Measurements from ENCODE around the gene RNPS1.
"Not testable (repeated sequence)": the region's sequence is repeated elsewhere in the genome, so short reads cannot be mapped to it uniquely, and the experiment has no call there.

The RNPS1 gene

DNA sequence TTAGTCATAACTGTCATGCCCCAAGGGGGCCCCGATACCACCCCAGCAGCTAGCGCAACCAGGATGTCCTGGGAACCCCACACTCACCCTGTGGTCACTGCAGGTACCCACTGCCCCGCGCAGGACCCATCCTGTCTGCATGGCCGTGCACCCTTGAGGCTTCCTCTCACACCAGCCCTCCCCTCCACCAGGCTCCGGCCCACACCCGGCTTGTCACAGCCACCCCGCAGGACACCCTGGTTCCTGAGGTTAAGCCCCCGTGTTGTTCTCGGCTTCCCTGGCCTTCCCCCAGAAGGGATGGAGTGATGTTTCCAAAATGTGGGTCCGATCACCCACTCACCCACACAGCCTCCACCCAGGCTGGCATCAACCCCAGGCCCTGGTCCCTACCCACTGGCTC is 24.1 kb downstream of the RNPS1 start:
- ATAC-seq (ENCODE audit: low read depth) (no peak), DNase-seq (ENCODE audit: low spot score) (no peak)
- TF ChIP-seq, protein P1, sequence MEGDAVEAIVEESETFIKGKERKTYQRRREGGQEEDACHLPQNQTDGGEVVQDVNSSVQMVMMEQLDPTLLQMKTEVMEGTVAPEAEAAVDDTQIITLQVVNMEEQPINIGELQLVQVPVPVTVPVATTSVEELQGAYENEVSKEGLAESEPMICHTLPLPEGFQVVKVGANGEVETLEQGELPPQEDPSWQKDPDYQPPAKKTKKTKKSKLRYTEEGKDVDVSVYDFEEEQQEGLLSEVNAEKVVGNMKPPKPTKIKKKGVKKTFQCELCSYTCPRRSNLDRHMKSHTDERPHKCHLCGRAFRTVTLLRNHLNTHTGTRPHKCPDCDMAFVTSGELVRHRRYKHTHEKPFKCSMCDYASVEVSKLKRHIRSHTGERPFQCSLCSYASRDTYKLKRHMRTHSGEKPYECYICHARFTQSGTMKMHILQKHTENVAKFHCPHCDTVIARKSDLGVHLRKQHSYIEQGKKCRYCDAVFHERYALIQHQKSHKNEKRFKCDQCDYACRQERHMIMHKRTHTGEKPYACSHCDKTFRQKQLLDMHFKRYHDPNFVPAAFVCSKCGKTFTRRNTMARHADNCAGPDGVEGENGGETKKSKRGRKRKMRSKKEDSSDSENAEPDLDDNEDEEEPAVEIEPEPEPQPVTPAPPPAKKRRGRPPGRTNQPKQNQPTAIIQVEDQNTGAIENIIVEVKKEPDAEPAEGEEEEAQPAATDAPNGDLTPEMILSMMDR (IDR thresholded peaks at IDR 0.05; ENCODE audit: poor library complexity, severe bottlenecking) = no peak
- Histone ChIP-seq H3K4me3 (ENCODE audit: severe bottlenecking) (no peak overlapping the region), H3K9me3 (ENCODE audit: severe bottlenecking) (no peaks in the 10 kb centered on the region), H3K4me1 (ENCODE audit: insufficient read depth, poor library complexity, severe bottlenecking) (no peaks in the 10 kb centered on the region), H3K36me3 (ENCODE audit: low read depth) (peaks cover 66% of the 10 kb centered on the region), H3K27ac (ENCODE audit: poor library complexity, severe bottlenecking) (no peak overlapping the region), H3K27me3 (ENCODE audit: insufficient read depth, poor library complexity, severe bottlenecking) (no peaks in the 10 kb centered on the region)

GRCh38 chr16:2243031-2243528 is 24.8 kb downstream of the RNPS1 start:
- Histone ChIP-seq H3K36me3 (ENCODE audit: low read depth) (peaks cover 59% of the 10 kb centered on the region), H3K27me3 (ENCODE audit: insufficient read depth, poor library complexity, severe bottlenecking) (peaks cover under 1% of the 10 kb centered on the region), H3K4me3 (ENCODE audit: severe bottlenecking) (no peak overlapping the region), H3K9me3 (ENCODE audit: severe bottlenecking) (no peaks in the 10 kb centered on the region), H3K4me1 (ENCODE audit: insufficient read depth, poor library complexity, severe bottlenecking) (no peaks in the 10 kb centered on the region), H3K27ac (ENCODE audit: poor library complexity, severe bottlenecking) (no peak overlapping the region)
- DNase-seq (ENCODE audit: low spot score) (no peak), ATAC-seq (ENCODE audit: low read depth) (no peak)
- TF ChIP-seq, protein P1 (IDR thresholded peaks at IDR 0.05; ENCODE audit: poor library complexity, severe bottlenecking) = no peak

- Histone ChIP-seq H3K36me3 (ENCODE audit: low read depth) (peaks cover 57% of the 10 kb centered on the region), H3K4me1 (ENCODE audit: insufficient read depth, poor library complexity, severe bottlenecking) (no peaks in the 10 kb centered on the region)
- DNase-seq (ENCODE audit: low spot score) = no peak
Measured at GRCh38 chr16:2242598-2242997, 25.3 kb downstream of the RNPS1 start.

GRCh38 chr16:2240331-2240730 is 27.6 kb downstream of the RNPS1 start:
- H3K4me3 ChIP-seq (ENCODE audit: severe bottlenecking); H3K4me1 ChIP-seq (ENCODE audit: insufficient read depth, poor library complexity, severe bottlenecking); H3K9me3 ChIP-seq (ENCODE audit: severe bottlenecking); H3K27ac ChIP-seq (ENCODE audit: poor library complexity, severe bottlenecking); DNase-seq (ENCODE audit: low spot score); ATAC-seq (ENCODE audit: low read depth): not testable (repeated sequence)
- peaks cover 21% of the 10 kb centered on the region for H3K27me3 ChIP-seq (ENCODE audit: insufficient read depth, poor library complexity, severe bottlenecking)
- H3K36me3 ChIP-seq (ENCODE audit: low read depth) = peaks cover 38% of the 10 kb centered on the region

More at GRCh38 chr16:2242598-2242997, 25.3 kb downstream of the RNPS1 start:
- no peak overlapping the region for H3K27ac ChIP-seq (ENCODE audit: poor library complexity, severe bottlenecking)
- peaks cover 5% of the 10 kb centered on the region for H3K27me3 ChIP-seq (ENCODE audit: insufficient read depth, poor library complexity, severe bottlenecking)
- no peak for ATAC-seq (ENCODE audit: low read depth)
- TF ChIP-seq, protein P1 (IDR thresholded peaks at IDR 0.05; ENCODE audit: poor library complexity, severe bottlenecking) = no peak
- no peaks in the 10 kb centered on the region for H3K9me3 ChIP-seq (ENCODE audit: severe bottlenecking)
- no peak overlapping the region for H3K4me3 ChIP-seq (ENCODE audit: severe bottlenecking)

- H3K4me3 ChIP-seq (ENCODE audit: severe bottlenecking) = no peak overlapping the region
- no peaks in the 10 kb centered on the region for H3K4me1 ChIP-seq (ENCODE audit: insufficient read depth, poor library complexity, severe bottlenecking)
- TF ChIP-seq, protein P1 (IDR thresholded peaks at IDR 0.05; ENCODE audit: poor library complexity, severe bottlenecking) = no peak
- H3K9me3 ChIP-seq (ENCODE audit: severe bottlenecking) = no peaks in the 10 kb centered on the region
- DNase-seq (ENCODE audit: low spot score) = no peak
- peak; percentile 8; the same call in 2 of the 3 replicates for ATAC-seq (ENCODE audit: low read depth)
- H3K27ac ChIP-seq (ENCODE audit: poor library complexity, severe bottlenecking) = no peak overlapping the region
- H3K36me3 ChIP-seq (ENCODE audit: low read depth) = peaks cover 29% of the 10 kb centered on the region
- peaks cover 21% of the 10 kb centered on the region for H3K27me3 ChIP-seq (ENCODE audit: insufficient read depth, poor library complexity, severe bottlenecking)
Measured at GRCh38 chr16:2238838-2239675, 28.9 kb downstream of the RNPS1 start.

All from RWPE2 (cell line).